ENCODE measurements around the gene TUBGCP6. TPM values are rescaled to one million over a fixed set of nuclear protein-coding genes. Genes with fewer than 3 reads are reported as not detected.

The TUBGCP6 gene
- total and polyA plus RNA-seq, 2 experiments from 2014 or later, result 18.6 to 47.1 TPM

DNA sequence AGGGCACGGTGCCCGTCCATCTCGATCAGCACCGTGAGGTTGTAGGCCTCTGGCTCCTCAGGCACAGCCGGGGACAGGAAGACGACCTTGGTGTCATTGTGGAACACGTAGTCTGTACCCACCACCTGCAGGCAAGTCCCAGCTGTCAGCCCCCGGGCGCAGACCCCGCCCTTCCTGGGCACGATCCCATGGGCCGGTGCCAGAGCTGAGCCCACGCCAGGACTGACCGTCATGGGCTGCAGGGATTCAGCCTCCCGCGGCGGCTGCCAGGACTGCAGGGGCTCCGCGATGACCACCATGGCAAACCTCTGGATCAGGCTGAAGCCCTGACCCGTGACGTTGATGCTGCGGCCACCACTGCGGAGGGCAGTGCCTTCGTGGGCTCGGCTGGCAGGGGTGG lies 37.1 kb upstream of the TUBGCP6 start (continued):
- TF ChIP-seq REST (IDR thresholded peaks at IDR 0.05; ENCODE audit: unreplicated experiment), result no peak

- no peaks in the 10 kb centered on the region for H3K79me2 ChIP-seq (replicated peaks; ENCODE audit: insufficient read depth)
- no peak overlapping the region for H3K27ac ChIP-seq (ENCODE audit: low read depth)
- H3K9me2 ChIP-seq (ENCODE audit: insufficient read depth), result no peaks in the 10 kb centered on the region
- Mint-ChIP-seq H3K4me3 (no peak overlapping the region), H3K9me3 (peaks cover 8% of the 10 kb centered on the region; the same call in 2 of the 3 replicates), H3K27me3 (ENCODE audit: insufficient read depth, low read depth, poor library complexity) (peaks cover 12% of the 10 kb centered on the region), H3K27ac (no peak overlapping the region), H3K4me1 (no peaks in the 10 kb centered on the region), H3K36me3 (ENCODE audit: low read depth) (peaks cover 56% of the 10 kb centered on the region)
- H2AFZ ChIP-seq, result no peak overlapping the region
- H3F3A ChIP-seq (replicated peaks; ENCODE audit: low read depth), result no peaks in the 10 kb centered on the region
- H3K36me3 ChIP-seq (ENCODE audit: insufficient read depth), result 0 out of 2 replicates have a peak, but pooled peaks cover 7% of the 10 kb centered on the region
- DNase-seq (ENCODE audit: low spot score) (no peak), ATAC-seq (no peak)
- H4K20me1 ChIP-seq (replicated peaks; ENCODE audit: insufficient read depth), result no peaks in the 10 kb centered on the region
- TF ChIP-seq CREB1 (CRISPR knock-in tag; IDR thresholded peaks at IDR 0.05; ENCODE audit: low read depth), result no peak
- no peak for TF ChIP-seq EZH2 (IDR thresholded peaks at IDR 0.05; ENCODE audit: low read depth, unreplicated experiment)
- TF ChIP-seq, protein P1, sequence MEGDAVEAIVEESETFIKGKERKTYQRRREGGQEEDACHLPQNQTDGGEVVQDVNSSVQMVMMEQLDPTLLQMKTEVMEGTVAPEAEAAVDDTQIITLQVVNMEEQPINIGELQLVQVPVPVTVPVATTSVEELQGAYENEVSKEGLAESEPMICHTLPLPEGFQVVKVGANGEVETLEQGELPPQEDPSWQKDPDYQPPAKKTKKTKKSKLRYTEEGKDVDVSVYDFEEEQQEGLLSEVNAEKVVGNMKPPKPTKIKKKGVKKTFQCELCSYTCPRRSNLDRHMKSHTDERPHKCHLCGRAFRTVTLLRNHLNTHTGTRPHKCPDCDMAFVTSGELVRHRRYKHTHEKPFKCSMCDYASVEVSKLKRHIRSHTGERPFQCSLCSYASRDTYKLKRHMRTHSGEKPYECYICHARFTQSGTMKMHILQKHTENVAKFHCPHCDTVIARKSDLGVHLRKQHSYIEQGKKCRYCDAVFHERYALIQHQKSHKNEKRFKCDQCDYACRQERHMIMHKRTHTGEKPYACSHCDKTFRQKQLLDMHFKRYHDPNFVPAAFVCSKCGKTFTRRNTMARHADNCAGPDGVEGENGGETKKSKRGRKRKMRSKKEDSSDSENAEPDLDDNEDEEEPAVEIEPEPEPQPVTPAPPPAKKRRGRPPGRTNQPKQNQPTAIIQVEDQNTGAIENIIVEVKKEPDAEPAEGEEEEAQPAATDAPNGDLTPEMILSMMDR (conservative IDR thresholded peaks at IDR 0.05; ENCODE audit: low read depth in 2 of 2), result no peak
- no peak for TF ChIP-seq JUNB (IDR thresholded peaks at IDR 0.05; ENCODE audit: unreplicated experiment)
- TF ChIP-seq ZNF114 (CRISPR knock-in tag; IDR thresholded peaks at IDR 0.05), result no peak
- no peaks in the 10 kb centered on the region for H3K4me1 ChIP-seq (ENCODE audit: insufficient read depth)
- no peak overlapping the region for H3K4me3 ChIP-seq
- no peaks in the 10 kb centered on the region for H3K27me3 ChIP-seq (ENCODE audit: insufficient read depth)
- H3K4me2 ChIP-seq, result no peak overlapping the region
Measured at GRCh38 chr22:50281384-50281760, 36.5 kb upstream of the TUBGCP6 start.

- DNase-seq (ENCODE audit: low spot score) (no peak), ATAC-seq (no peak)
- H3K27ac ChIP-seq (ENCODE audit: low read depth), result no peak overlapping the region
- peaks cover 10% of the 10 kb centered on the region for H3K27me3 Mint-ChIP-seq (ENCODE audit: insufficient read depth, low read depth, poor library complexity)
- 0 out of 2 replicates have a peak, but pooled peaks cover 8% of the 10 kb centered on the region for H3K36me3 ChIP-seq (ENCODE audit: insufficient read depth)
- no peak overlapping the region for H3K4me3 ChIP-seq
- H3K4me3 Mint-ChIP-seq, result no peak overlapping the region
- no peak overlapping the region for H2AFZ ChIP-seq
- no peaks in the 10 kb centered on the region for H3F3A ChIP-seq (replicated peaks; ENCODE audit: low read depth)
- TF ChIP-seq, protein P1 (conservative IDR thresholded peaks at IDR 0.05; ENCODE audit: low read depth in 2 of 2), result no peak
- TF ChIP-seq REST (IDR thresholded peaks at IDR 0.05; ENCODE audit: unreplicated experiment) (no peak), EZH2 (IDR thresholded peaks at IDR 0.05; ENCODE audit: low read depth, unreplicated experiment) (no peak), EZH2phosphoT487 (IDR thresholded peaks at IDR 0.05; ENCODE audit: unreplicated experiment) (no peak)
- H3K79me2 ChIP-seq (replicated peaks; ENCODE audit: insufficient read depth), result no peaks in the 10 kb centered on the region
- no peak overlapping the region for H3K4me2 ChIP-seq
- H3K9me2 ChIP-seq (ENCODE audit: insufficient read depth), result no peaks in the 10 kb centered on the region
- peaks cover 59% of the 10 kb centered on the region for H3K36me3 Mint-ChIP-seq (ENCODE audit: low read depth)
- no peaks in the 10 kb centered on the region for H3K4me1 ChIP-seq (ENCODE audit: insufficient read depth)
- H4K20me1 ChIP-seq (replicated peaks; ENCODE audit: insufficient read depth), result no peaks in the 10 kb centered on the region
- H3K4me1 Mint-ChIP-seq, result no peaks in the 10 kb centered on the region
- H3K9me3 Mint-ChIP-seq, result peaks cover 13% of the 10 kb centered on the region
- H3K27ac Mint-ChIP-seq, result no peak overlapping the region
- H3K27me3 ChIP-seq (ENCODE audit: insufficient read depth), result no peaks in the 10 kb centered on the region
Measured at GRCh38 chr22:50280708-50281383, 36.0 kb upstream of the TUBGCP6 start.
